HepG2 (cell line): ENCODE measurements around the gene FXR2. TPM values are rescaled to one million over a fixed set of nuclear protein-coding genes. Genes with fewer than 3 reads are reported as not detected.

ENCODE experiments used
- ARID2 ChIP-seq: sonication (generic); formaldehyde crosslinking; IDR thresholded peaks from 2 replicates; pipeline ENCODE4 v1.8.1; 2022; ENCODE audit warnings: mild to moderate bottlenecking, missing genetic modification reagents, borderline replicate concordance
- ATF3 ChIP-seq: sonication (generic); formaldehyde crosslinking; IDR thresholded peaks from 2 replicates; pipeline ENCODE4 v1.4.0; 2020; ENCODE audit warnings: missing genetic modification reagents
- HNRNPK ChIP-seq: fragments of 200-400 bp; formaldehyde crosslinking; IDR thresholded peaks from 2 replicates; pipeline ENCODE4 v1.6.1; 2018; ENCODE audit warnings: low read length, low read depth, moderate library complexity, mild to moderate bottlenecking; ENCODE audit not compliant: poor library complexity, severe bottlenecking
- HNRNPUL1 ChIP-seq: fragments of 200-400 bp; formaldehyde crosslinking; IDR thresholded peaks from 2 replicates; pipeline ENCODE4 v1.6.1; 2017; ENCODE audit warnings: low read depth, mild to moderate bottlenecking, low read length, moderate library complexity
- LRRFIP1 ChIP-seq: sonication (generic); formaldehyde crosslinking; conservative IDR thresholded peaks from 2 replicates; pipeline ENCODE4 v1.4.0; 2020; ENCODE audit warnings: missing genetic modification reagents
- MED13 ChIP-seq: sonication (generic); formaldehyde crosslinking; IDR thresholded peaks from 2 replicates; pipeline ENCODE4 v1.5.0; 2020; ENCODE audit warnings: missing genetic modification reagents
- MIER2 ChIP-seq: IDR thresholded peaks from 2 replicates; pipeline ENCODE4 v1.6.1; 2016; ENCODE audit warnings: missing biosample characterization, missing genetic modification reagents
- NFKB2 ChIP-seq: sonication (generic); formaldehyde crosslinking; IDR thresholded peaks from 2 replicates; pipeline ENCODE4 v1.4.0; 2020; ENCODE audit warnings: missing genetic modification reagents, borderline replicate concordance
- NR1H2 ChIP-seq: sonication (generic); formaldehyde crosslinking; IDR thresholded peaks from 2 replicates; pipeline ENCODE4 v1.8.1; 2022; ENCODE audit warnings: low read depth, missing genetic modification reagents, borderline replicate concordance
- PITX1 ChIP-seq: sonication (generic); formaldehyde crosslinking; IDR thresholded peaks from 2 replicates; pipeline ENCODE4 v1.5.1; 2020; ENCODE audit warnings: mild to moderate bottlenecking, missing genetic modification reagents
- PPARG ChIP-seq: conservative IDR thresholded peaks from 2 replicates; pipeline ENCODE4 v1.6.1; 2016; ENCODE audit warnings: missing biosample characterization, missing genetic modification reagents
- RFX5 ChIP-seq: IDR thresholded peaks from 2 replicates; pipeline ENCODE4 v1.6.1; 2011; ENCODE audit warnings: low read depth, low read length, improper control_type of control experiment
- SP4 ChIP-seq: sonication (generic); formaldehyde crosslinking; IDR thresholded peaks from 2 replicates; pipeline ENCODE4 v1.8.1; 2023; ENCODE audit warnings: mild to moderate bottlenecking, missing genetic modification reagents
- SP5 ChIP-seq: IDR thresholded peaks from 2 replicates; pipeline ENCODE4 v1.6.1; 2016; ENCODE audit warnings: low read depth, borderline replicate concordance
- SRSF9 ChIP-seq: fragments of 200-400 bp; formaldehyde crosslinking; IDR thresholded peaks from 2 replicates; pipeline ENCODE4 v1.6.1; 2018; ENCODE audit warnings: borderline replicate concordance, mild to moderate bottlenecking, low read depth, low read length; ENCODE audit not compliant: insufficient read depth, poor library complexity, severe bottlenecking
- ZNF160 ChIP-seq: sonication (generic); formaldehyde crosslinking; IDR thresholded peaks from 2 replicates; pipeline ENCODE4 v1.8.0; 2022; ENCODE audit warnings: mild to moderate bottlenecking, inconsistent platforms, missing genetic modification reagents
- ZNF225 ChIP-seq: sonication (generic); formaldehyde crosslinking; IDR thresholded peaks from 2 replicates; pipeline ENCODE4 v1.4.0; 2020; ENCODE audit warnings: mild to moderate bottlenecking, missing genetic modification reagents
- ZNF274 ChIP-seq: sonication (generic); formaldehyde crosslinking; IDR thresholded peaks from 2 replicates; pipeline ENCODE4 v1.5.1; 2020; ENCODE audit warnings: mild to moderate bottlenecking, missing genetic modification reagents
- ZNF446 ChIP-seq: sonication (generic); formaldehyde crosslinking; IDR thresholded peaks from 2 replicates; pipeline ENCODE4 v1.5.0; 2020; ENCODE audit warnings: mild to moderate bottlenecking, missing genetic modification reagents
- ZNF513 ChIP-seq: sonication (generic); formaldehyde crosslinking; conservative IDR thresholded peaks from 2 replicates; pipeline ENCODE4 v1.5.0; 2020; ENCODE audit warnings: missing genetic modification reagents
- ZNF761 ChIP-seq: sonication (generic); formaldehyde crosslinking; conservative IDR thresholded peaks from 2 replicates; pipeline ENCODE4 v1.4.0; 2020; ENCODE audit warnings: mild to moderate bottlenecking, missing genetic modification reagents
- ZSCAN29 ChIP-seq: sonication (generic); formaldehyde crosslinking; conservative IDR thresholded peaks from 2 replicates; pipeline ENCODE4 v1.4.0; 2020; ENCODE audit warnings: mild to moderate bottlenecking, missing genetic modification reagents
- polyA plus RNA-seq, 8 experiments: library from polyadenylated mRNA; depleted of rRNA in 3 of 8; stranded (reverse) in 7 of 8; unstranded in 1 of 8; fragments of >200 nt; fragmentation: Illumina TruSeq in 4 of 8; extraction: Trizol in 4 of 8; gene quantifications; 2 replicates each; pipeline versions ENCODE4 v1.2.1 to v1.2.3, GENCODE V29; 2011 to 2016; ENCODE audit warnings: low read depth in 4 of 8, missing spikeins in 1 of 8, mixed read lengths in 1 of 8; ENCODE audit not compliant: insufficient read depth in 1 of 8
- total RNA-seq, 5 experiments: library from RNA; depleted of rRNA; stranded (reverse); fragments of >200 nt; fragmentation: Illumina TruSeq; extraction: Trizol; gene quantifications; 2 replicates each; pipeline ENCODE4 v1.2.3, GENCODE V29; 2016; ENCODE audit warnings: low read depth in 1 of 5
- TF ChIP-seq, protein P1 (sequence below): sonication (generic); formaldehyde crosslinking; IDR thresholded peaks from 2 replicates; pipeline ENCODE4 v1.4.0; 2020; ENCODE audit warnings: missing genetic modification reagents, borderline replicate concordance

FXR2 gene
- total and polyA plus RNA-seq, 2 of the 13 experiments (the other 11 are each of a cell fraction or from before 2014, with no cell fraction given), result 20.9 to 24.4 TPM

- TF ChIP-seq SRSF9, result no peak
- TF ChIP-seq ZNF225, result no peak
- TF ChIP-seq RFX5, result 0 out of 2 replicates have a peak, but pooled peaks have one; percentile 13
- no peak for TF ChIP-seq NR1H2 (CRISPR knock-in tag)
- TF ChIP-seq, protein P1, sequence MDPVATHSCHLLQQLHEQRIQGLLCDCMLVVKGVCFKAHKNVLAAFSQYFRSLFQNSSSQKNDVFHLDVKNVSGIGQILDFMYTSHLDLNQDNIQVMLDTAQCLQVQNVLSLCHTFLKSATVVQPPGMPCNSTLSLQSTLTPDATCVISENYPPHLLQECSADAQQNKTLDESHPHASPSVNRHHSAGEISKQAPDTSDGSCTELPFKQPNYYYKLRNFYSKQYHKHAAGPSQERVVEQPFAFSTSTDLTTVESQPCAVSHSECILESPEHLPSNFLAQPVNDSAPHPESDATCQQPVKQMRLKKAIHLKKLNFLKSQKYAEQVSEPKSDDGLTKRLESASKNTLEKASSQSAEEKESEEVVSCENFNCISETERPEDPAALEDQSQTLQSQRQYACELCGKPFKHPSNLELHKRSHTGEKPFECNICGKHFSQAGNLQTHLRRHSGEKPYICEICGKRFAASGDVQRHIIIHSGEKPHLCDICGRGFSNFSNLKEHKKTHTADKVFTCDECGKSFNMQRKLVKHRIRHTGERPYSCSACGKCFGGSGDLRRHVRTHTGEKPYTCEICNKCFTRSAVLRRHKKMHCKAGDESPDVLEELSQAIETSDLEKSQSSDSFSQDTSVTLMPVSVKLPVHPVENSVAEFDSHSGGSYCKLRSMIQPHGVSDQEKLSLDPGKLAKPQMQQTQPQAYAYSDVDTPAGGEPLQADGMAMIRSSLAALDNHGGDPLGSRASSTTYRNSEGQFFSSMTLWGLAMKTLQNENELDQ, result no peak
- no peak for TF ChIP-seq ZNF513
- TF ChIP-seq ZNF274, result peak; percentile 79
- TF ChIP-seq ZNF160 (CRISPR knock-in tag), result no peak
- TF ChIP-seq MIER2 (CRISPR knock-in tag), result no peak
- TF ChIP-seq ZNF446 (CRISPR knock-in tag), result no peak
- TF ChIP-seq HNRNPK, result no peak
- no peak for TF ChIP-seq HNRNPUL1
- TF ChIP-seq SP4 (CRISPR knock-in tag), result peak; percentile 63; the same call in 1 of the 2 replicates
- no peak for TF ChIP-seq ZNF761
- 0 out of 2 replicates have a peak, but pooled peaks have one; percentile 52 for TF ChIP-seq ZSCAN29 (CRISPR knock-in tag)
- peak; percentile 57 for TF ChIP-seq PPARG
- peak; percentile 73 for TF ChIP-seq PITX1 (CRISPR knock-in tag)
- TF ChIP-seq ATF3 (CRISPR knock-in tag), result no peak; the same call in 1 of the 2 replicates
- TF ChIP-seq ARID2 (CRISPR knock-in tag), result no peak
- no peak for TF ChIP-seq SP5 (CRISPR knock-in tag)
- TF ChIP-seq MED13 (CRISPR knock-in tag), result peak; percentile 89; the same call in 1 of the 2 replicates
- TF ChIP-seq LRRFIP1 (CRISPR knock-in tag), result no peak
- TF ChIP-seq NFKB2 (CRISPR knock-in tag), result peak; percentile 66; the same call in 1 of the 2 replicates
These were observed 12.8 kb upstream of the FXR2 start, which contains the start of gene SAT2 (continued) for GRCh38 chr17:7627250-7628121.
